Tibial artery (tissue), 4 donors: Measurements from ENCODE around the gene SCML1.

Experiments used
- DNase-seq, 2 donors: peaks; one replicate each; pipeline ENCODE4 v3.0.0-alpha.2; 2019
- H3K27ac ChIP-seq, 2 donors: fragments of 200-600 bp; sonication (generic) in 1 of 2; 1 replicate in 1 of 2; 2 replicates in 1 of 2; pipeline ENCODE4 v1.5.1; 2018 to 2019; ENCODE audit warnings: mild to moderate bottlenecking in 1 of 2
- H3K27me3 ChIP-seq, 2 donors: fragments of 200-600 bp; sonication (generic) in 1 of 2; one replicate each; pipeline versions ENCODE4 v1.5.1 to v1.6.0; 2016 to 2019
- H3K36me3 ChIP-seq, 3 donors: fragments of 200-600 bp; sonication (generic) in 2 of 3; one replicate each; pipeline ENCODE4 v1.5.1; 2016 to 2019; ENCODE audit warnings: mild to moderate bottlenecking in 2 of 3
- H3K4me1 ChIP-seq, 4 donors: fragments of 200-600 bp; sonication (generic) in 2 of 4; 1 replicate in 3 of 4; 2 replicates in 1 of 4; pipeline ENCODE4 v1.5.1; 2016 to 2019
- H3K4me3 ChIP-seq, 2 donors: fragments of 200-600 bp; sonication (generic) in 1 of 2; 1 replicate in 1 of 2; 2 replicates in 1 of 2; pipeline ENCODE4 v1.5.1; 2018 to 2019; ENCODE audit warnings: mild to moderate bottlenecking in 2 of 2
- H3K9me3 ChIP-seq, 3 donors: fragments of 200-600 bp; sonication (generic) in 1 of 3; one replicate each; pipeline ENCODE4 v1.5.1; 2016 to 2019
- CTCF ChIP-seq, 2 experiments: fragments of 200-600 bp in 1 of 2; fragments of 450-650 bp in 1 of 2; IDR thresholded peaks; one replicate each; pipeline ENCODE4 v1.5.1; 2017 to 2019; ENCODE audit warnings: antibody characterized with exemption in 2 of 2, mild to moderate bottlenecking in 1 of 2, moderate library complexity in 1 of 2
- intact Hi-C: fragments of 100-400 bp; cut with DNase I; formaldehyde crosslinking; loops from one replicate; pipeline ENCODE4 v1.15.0; 2023; ENCODE audit warnings: low total_unique reads

SCML1 gene

DNA sequence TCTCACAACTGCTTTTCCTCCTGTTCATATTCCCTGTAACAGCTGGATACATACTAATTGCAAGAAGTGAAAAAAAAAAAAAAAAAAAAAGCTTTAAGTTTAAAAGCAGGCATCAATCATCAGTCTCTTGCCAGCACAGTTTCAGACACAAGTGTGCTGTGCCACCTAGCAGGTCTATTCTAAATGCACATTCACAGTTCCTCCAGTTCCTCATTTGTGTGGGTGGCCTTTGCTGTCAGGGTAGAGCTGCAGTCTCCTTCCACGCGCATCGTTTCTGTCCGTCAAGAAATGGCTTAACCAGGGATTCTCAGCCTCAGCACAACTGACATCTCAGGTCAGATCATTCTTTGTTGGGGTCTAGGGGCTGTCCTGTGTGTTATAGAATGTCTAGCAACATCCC is 61.6 kb downstream of the SCML1 start:
- H3K27ac ChIP-seq, result no peak overlapping the region
- H3K9me3 ChIP-seq, result no peaks in the 10 kb centered on the region
- peaks cover 0 to 19% (median 6%) of the 10 kb centered on the region in 3 donors for H3K36me3 ChIP-seq
- intact Hi-C loops, result no loop called here
- H3K27me3 ChIP-seq, result no peaks in the 10 kb centered on the region
- H3K4me3 ChIP-seq, result no peak overlapping the region
- no peak for TF ChIP-seq CTCF (IDR thresholded peaks at IDR 0.05)
- H3K4me1 ChIP-seq, result no peaks in the 10 kb centered on the region
- no peak for DNase-seq

DNA sequence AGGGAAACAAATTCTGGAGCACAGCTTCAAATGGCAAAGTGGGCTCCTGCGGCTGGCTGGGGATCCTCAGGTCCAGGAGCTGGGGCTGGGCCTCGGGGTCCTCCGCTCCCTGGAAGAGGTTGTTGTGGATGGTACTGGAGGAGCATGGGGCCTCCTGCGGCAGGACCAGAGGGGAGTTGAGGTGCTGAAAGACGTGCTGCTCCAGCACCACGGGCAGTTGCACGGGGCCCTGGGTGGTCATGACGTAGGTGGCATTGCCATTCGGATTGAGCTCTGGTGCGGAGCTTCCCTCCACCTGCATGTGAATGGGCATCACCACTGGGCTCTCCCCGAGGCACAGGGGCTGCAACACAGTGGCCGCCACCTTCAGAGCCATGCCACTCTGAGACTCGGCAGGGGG is 64.1 kb downstream of the SCML1 start:
- H3K9me3 ChIP-seq, result no peaks in the 10 kb centered on the region
- no peak overlapping the region for H3K4me3 ChIP-seq
- peaks cover 0 to 19% (median 6%) of the 10 kb centered on the region in 3 donors for H3K36me3 ChIP-seq
- intact Hi-C loops, result loop anchor here (10.0 kb wide), 1 partner anchor 1017 kb away; the partner anchor contains the start of gene TXLNG
- DNase-seq, result no peak
- no peak overlapping the region for H3K27ac ChIP-seq
- no peaks in the 10 kb centered on the region for H3K4me1 ChIP-seq
- no peak for TF ChIP-seq CTCF (IDR thresholded peaks at IDR 0.05)
- H3K27me3 ChIP-seq, result no peaks in the 10 kb centered on the region

DNA sequence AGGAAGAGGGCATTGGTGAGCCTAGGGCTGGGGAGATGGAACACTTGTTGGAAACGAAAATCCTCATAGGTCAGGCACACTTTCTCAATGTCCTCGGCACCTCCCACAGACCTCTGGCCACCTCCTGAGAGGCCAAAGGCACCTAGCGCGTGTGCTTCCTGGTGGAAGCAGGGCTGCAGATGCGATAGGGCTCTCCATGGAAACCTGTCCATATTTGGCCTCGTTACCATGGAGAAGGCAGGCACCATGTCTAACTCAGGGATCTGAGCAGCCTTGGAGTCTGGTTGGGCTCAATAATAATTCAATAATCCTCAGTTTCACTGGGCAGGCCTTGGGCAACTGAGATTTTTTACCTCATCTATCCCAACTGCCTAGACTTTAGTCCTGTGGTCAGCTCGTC is 65.5 kb downstream of the SCML1 start:
- Histone ChIP-seq H3K36me3 (peaks cover 0 to 19% (median 6%) of the 10 kb centered on the region in 3 donors), H3K9me3 (no peaks in the 10 kb centered on the region), H3K27ac (no peak overlapping the region), H3K4me3 (no peak overlapping the region), H3K4me1 (no peaks in the 10 kb centered on the region), H3K27me3 (no peaks in the 10 kb centered on the region)
- DNase-seq, result no peak
- intact Hi-C loops, result loop anchor here (10.0 kb wide), 1 partner anchor 1018 kb away; the partner anchor contains the start of gene TXLNG
- TF ChIP-seq CTCF (IDR thresholded peaks at IDR 0.05), result no peak

GRCh38 chrX:17803449-17803848 is 66.2 kb downstream of the SCML1 start:
- no peaks in the 10 kb centered on the region for H3K4me1 ChIP-seq
- no peaks in the 10 kb centered on the region for H3K27me3 ChIP-seq
- TF ChIP-seq CTCF (IDR thresholded peaks at IDR 0.05), result no peak
- H3K27ac ChIP-seq, result no peak overlapping the region
- no peak overlapping the region for H3K4me3 ChIP-seq
- H3K9me3 ChIP-seq, result no peaks in the 10 kb centered on the region
- intact Hi-C loops, result loop anchor here (10.0 kb wide), 1 partner anchor 1019 kb away; the partner anchor contains the start of gene TXLNG
- DNase-seq, result no peak
- H3K36me3 ChIP-seq, result peaks cover 0 to 16% (median 6%) of the 10 kb centered on the region in 3 donors
